HG02763 (cell line): ENCODE data around the gene PLPPR3.
"Not testable (repeated sequence)": the region's sequence is repeated elsewhere in the genome, so short reads cannot be mapped to it uniquely, and the experiment has no call there.

ENCODE experiments used
- ATAC-seq: cut with Tn5 transposase; IDR thresholded peaks from one replicate; pipeline ENCODE4 v1.9.1; 2021; ENCODE audit warnings: mild to moderate bottlenecking, moderate library complexity; ENCODE audit not compliant: unreplicated experiment

The PLPPR3 gene

GRCh38 chr19:855142-855541 is 33.4 kb upstream of the PLPPR3 start:
- no peak for ATAC-seq

- no peak for ATAC-seq
Observed at GRCh38 chr19:854549-854948, 32.8 kb upstream of the PLPPR3 start.

GRCh38 chr19:853614-854220 is 32.0 kb upstream of the PLPPR3 start:
- not testable (repeated sequence) for ATAC-seq

- ATAC-seq = no peak
Observed at GRCh38 chr19:853014-853585, 31.3 kb upstream of the PLPPR3 start.

GRCh38 chr19:852136-853013 is 30.6 kb upstream of the PLPPR3 start, which contains the start of gene ELANE:
TSS of gene ELANE (plus strand) at chr19:852303. CDS start at chr19:852329, 26 bp downstream.
- no peak for ATAC-seq

GRCh38 chr19:850979-851335 is 29.2 kb upstream of the PLPPR3 start:
- no peak for ATAC-seq

GRCh38 chr19:850221-850978 is 28.6 kb upstream of the PLPPR3 start:
- ATAC-seq = no peak

- not testable (repeated sequence) for ATAC-seq
Observed at GRCh38 chr19:849195-849594, 27.4 kb upstream of the PLPPR3 start.

GRCh38 chr19:848386-848921 is 26.7 kb upstream of the PLPPR3 start:
- ATAC-seq = no peak

- no peak for ATAC-seq
Observed at GRCh38 chr19:845707-846521, 24.2 kb upstream of the PLPPR3 start.

GRCh38 chr19:844546-844971 is 22.8 kb upstream of the PLPPR3 start:
- no peak for ATAC-seq

- no peak for ATAC-seq
Observed at GRCh38 chr19:843836-844545, 22.2 kb upstream of the PLPPR3 start.

- no peak for ATAC-seq
Observed at GRCh38 chr19:843180-843835, 21.6 kb upstream of the PLPPR3 start.

- ATAC-seq = not testable (repeated sequence)
Observed at GRCh38 chr19:842802-843179, 21.0 kb upstream of the PLPPR3 start.

GRCh38 chr19:840519-841206 is 18.9 kb upstream of the PLPPR3 start, which contains the start of gene PRTN3:
TSS of gene PRTN3 (plus strand) at chr19:840999. CDS start at chr19:841009, 10 bp downstream.
- ATAC-seq = no peak

GRCh38 chr19:835210-835810 is 13.6 kb upstream of the PLPPR3 start:
- ATAC-seq = no peak

- no peak for ATAC-seq
Observed at GRCh38 chr19:834216-834615, 12.5 kb upstream of the PLPPR3 start.
